GM12875 (cell line): ENCODE data around the gene KRT71.

Experiments used
- H3K4me3 ChIP-seq: one replicate; pipeline ENCODE4 v1.5.1; 2011; ENCODE audit warnings: low read depth, low read length, control low read depth
- TF ChIP-seq, protein P1 (sequence below): IDR thresholded peaks from 2 replicates; pipeline ENCODE4 v1.5.1; 2011; ENCODE audit warnings: low read depth, mild to moderate bottlenecking, control low read depth, inconsistent platforms, low read length, moderate library complexity, borderline replicate concordance; ENCODE audit not compliant: insufficient read depth

Gene KRT71

DNA sequence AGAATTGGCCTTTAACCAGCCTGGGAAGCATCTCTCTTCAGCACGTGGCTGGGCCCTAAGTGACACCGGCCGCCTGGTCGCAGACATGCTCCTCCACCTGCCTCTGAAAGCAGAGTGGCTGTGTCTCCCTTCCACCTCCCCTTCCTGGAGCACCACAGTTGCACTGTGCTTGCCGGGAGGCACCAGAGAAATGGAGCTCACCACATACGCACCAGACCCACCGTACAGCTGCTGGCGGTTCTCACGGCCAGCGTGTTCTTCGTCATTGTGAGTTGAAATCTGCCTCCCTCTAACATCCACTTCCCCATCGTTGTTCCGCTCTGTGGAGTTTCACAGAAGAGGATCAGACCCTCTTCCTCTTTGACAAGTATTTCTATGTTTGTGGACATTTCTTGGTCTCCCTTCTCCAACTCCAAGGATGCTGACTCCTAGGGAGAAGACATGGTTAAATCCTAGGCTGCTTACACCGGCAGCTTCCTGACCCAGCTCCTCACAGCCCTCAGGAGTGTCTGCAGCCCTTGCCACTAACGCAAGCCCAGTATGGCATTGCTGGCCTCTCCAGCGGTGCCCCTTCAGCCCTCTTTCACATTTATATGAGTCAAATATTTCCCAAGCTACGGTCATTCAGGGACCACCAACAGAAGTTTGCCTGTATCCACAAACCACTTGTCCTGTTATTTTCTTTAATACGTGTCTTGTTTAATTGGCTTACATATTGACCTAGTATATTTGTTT is 21.2 kb downstream of the KRT71 start:
- TF ChIP-seq, protein P1, sequence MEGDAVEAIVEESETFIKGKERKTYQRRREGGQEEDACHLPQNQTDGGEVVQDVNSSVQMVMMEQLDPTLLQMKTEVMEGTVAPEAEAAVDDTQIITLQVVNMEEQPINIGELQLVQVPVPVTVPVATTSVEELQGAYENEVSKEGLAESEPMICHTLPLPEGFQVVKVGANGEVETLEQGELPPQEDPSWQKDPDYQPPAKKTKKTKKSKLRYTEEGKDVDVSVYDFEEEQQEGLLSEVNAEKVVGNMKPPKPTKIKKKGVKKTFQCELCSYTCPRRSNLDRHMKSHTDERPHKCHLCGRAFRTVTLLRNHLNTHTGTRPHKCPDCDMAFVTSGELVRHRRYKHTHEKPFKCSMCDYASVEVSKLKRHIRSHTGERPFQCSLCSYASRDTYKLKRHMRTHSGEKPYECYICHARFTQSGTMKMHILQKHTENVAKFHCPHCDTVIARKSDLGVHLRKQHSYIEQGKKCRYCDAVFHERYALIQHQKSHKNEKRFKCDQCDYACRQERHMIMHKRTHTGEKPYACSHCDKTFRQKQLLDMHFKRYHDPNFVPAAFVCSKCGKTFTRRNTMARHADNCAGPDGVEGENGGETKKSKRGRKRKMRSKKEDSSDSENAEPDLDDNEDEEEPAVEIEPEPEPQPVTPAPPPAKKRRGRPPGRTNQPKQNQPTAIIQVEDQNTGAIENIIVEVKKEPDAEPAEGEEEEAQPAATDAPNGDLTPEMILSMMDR = no peak
- no peak overlapping the region for H3K4me3 ChIP-seq

DNA sequence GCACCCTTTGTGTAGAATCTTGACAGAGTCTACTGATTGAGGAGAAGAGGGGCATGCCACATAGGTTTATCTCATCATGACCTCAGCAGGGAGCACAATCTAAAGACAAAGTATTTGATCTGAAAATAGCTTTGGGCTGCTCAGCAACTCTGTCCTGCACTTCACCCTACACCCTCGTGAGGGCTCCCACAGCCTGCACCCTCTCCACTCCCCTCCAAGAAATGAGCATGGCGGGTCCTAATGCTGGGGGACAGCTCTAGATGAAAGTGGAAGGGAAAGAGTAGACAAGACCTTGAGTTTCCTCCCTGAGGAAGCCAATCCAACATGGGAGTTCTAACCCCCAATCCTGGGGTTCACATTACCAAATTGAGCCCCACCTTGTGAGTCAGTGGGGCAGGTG is 22.0 kb downstream of the KRT71 start:
- H3K4me3 ChIP-seq = no peak overlapping the region

DNA sequence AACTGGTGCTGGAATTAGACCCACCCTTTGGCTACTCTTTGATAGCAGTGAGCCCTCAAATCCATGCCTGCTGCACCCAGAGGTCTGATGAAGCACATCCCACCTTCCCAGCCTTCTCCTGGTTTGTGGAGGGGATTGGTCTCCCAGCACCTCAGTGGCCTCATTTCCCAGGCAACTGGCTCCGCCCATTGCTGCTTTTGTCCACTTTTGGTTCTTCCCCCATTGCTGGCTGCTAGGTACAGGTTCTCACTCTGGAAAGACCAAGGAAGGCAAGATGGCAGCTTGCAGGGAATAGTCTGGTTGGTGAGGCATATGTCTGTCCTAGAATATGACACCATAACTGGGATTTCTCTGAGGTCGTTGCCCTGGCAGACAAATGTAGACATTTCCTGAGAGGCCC is 22.6 kb downstream of the KRT71 start:
- TF ChIP-seq, protein P1 = no peak
- no peak overlapping the region for H3K4me3 ChIP-seq

More for the DNA sequence above, 22.0 kb downstream of the KRT71 start:
- TF ChIP-seq, protein P1 = no peak

DNA sequence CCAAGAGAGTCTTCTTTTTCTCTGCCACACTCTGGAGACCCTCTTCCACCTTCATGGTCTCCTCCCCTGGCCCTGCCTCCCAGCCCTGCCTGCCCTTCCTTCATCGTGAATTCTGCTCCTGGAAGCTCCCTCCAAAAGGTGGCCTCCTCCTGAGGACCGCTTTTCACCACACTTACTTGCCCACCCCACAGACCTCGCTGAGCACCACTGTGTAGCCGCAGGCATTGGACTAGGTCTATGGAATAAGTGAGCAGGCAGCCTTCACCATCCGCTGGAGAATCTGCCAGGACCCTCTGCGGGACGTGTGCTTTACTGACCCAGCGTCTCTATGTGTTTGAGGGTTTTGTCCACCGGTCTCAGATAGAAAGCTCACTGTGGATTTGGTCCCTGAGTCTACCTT is 23.1 kb downstream of the KRT71 start:
- TF ChIP-seq, protein P1 = no peak
- no peak overlapping the region for H3K4me3 ChIP-seq

GRCh38 chr12:52529417-52529816 is 23.5 kb downstream of the KRT71 start:
- TF ChIP-seq, protein P1 = no peak
- H3K4me3 ChIP-seq = no peak overlapping the region

DNA sequence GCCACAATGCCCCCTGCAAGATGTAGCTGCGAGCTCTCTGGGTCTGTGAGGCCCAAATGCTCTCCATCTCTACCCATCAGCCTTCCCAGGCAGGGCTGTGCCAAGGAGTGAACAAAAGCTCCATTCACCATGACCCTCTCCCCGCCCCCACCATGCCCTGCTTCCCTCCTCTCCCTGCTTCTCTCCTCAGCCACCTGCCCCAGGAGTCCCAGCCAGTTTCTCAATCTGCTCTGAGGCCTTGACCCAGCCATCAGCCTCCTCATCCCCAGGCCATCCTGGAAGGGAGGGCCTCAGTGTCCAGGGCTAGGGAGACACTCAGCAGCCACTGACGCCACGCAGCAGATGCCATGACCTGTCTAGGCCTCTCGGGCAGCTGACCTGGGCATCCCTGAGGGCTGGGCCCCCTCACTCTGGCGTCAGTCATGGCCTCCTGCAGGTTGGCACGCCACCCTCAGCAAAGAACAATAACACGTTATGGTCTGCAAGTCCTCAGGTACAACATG is 24.3 kb downstream of the KRT71 start:
- H3K4me3 ChIP-seq = no peak overlapping the region
- TF ChIP-seq, protein P1 = no peak
